Measurements from ENCODE around the gene STYK1. TPM values are rescaled to one million over a fixed set of nuclear protein-coding genes. Genes with fewer than 3 reads are reported as not detected.

STYK1 gene
- 0.79 and 0.95 TPM in 2 replicates for total RNA-seq
- long read RNA-seq, transcript STYK1-201 (11 exons, 2,995 nt): major isoform, 7 of 10 reads
- long read RNA-seq, partial matches to known transcripts: 0 of 10 reads
- long read RNA-seq, other reads (novel, unspliced or antisense): 3 of 10 reads

DNA sequence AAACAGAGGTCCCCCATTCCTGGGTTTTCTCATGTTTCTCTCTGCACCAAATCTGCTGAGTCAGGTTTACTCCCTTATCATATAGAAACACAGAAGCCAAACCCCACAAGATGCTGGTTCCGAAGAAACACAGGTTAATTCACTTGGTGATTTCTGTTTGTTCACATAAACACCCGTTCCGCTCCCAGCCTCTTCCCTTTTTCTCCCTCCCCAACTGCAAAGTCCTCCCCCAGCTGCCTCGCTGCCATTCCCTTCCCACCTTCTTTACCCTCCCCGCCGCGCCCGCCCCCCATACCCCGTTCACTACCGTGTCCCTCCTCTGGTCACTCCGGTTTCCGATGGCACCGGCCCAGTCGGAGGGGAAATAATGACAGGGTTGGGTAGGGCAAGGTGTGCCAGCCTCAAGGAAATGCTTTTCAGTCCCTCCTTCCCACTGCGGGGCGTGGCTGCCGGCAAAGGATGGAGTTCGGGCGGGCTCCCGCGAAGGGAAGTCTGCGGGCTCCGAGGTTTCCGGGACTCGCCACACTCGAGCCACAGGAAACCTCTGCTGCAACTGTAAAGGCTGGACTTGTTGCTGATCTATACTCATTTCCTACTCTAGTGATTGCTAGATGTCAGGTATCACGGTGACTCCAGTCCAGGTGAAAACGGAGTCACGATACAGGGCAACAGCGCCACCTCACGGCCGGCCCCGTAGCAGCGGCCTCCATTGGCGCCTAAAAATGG, at the start of gene STYK1:
STYK1 (minus strand) TSS at position 394 of the 726 bp plus-strand sequence. CDS start 39,434 bp downstream, outside the sequence.
- DNase-seq (ENCODE audit: low spot score, unreplicated experiment): peak; percentile 86
- H3K27ac Mint-ChIP-seq: peak within 1 kb of the TSS; percentile 70
- TF ChIP-seq CTCF (IDR thresholded peaks at IDR 0.05; ENCODE audit: unreplicated experiment): peak; percentile 100
- H3K36me3 Mint-ChIP-seq (ENCODE audit: insufficient read depth): no peaks in the 10 kb centered on the region
- peaks cover 22% of the 10 kb centered on the region for H3K27me3 Mint-ChIP-seq
- H3K4me3 Mint-ChIP-seq (ENCODE audit: low read depth): peak within 1 kb of the TSS; percentile 75
- H3K9me3 Mint-ChIP-seq (ENCODE audit: low read depth): no peaks in the 10 kb centered on the region
- H3K4me1 Mint-ChIP-seq (ENCODE audit: low read depth): peaks cover 3% of the 10 kb centered on the region

DNA sequence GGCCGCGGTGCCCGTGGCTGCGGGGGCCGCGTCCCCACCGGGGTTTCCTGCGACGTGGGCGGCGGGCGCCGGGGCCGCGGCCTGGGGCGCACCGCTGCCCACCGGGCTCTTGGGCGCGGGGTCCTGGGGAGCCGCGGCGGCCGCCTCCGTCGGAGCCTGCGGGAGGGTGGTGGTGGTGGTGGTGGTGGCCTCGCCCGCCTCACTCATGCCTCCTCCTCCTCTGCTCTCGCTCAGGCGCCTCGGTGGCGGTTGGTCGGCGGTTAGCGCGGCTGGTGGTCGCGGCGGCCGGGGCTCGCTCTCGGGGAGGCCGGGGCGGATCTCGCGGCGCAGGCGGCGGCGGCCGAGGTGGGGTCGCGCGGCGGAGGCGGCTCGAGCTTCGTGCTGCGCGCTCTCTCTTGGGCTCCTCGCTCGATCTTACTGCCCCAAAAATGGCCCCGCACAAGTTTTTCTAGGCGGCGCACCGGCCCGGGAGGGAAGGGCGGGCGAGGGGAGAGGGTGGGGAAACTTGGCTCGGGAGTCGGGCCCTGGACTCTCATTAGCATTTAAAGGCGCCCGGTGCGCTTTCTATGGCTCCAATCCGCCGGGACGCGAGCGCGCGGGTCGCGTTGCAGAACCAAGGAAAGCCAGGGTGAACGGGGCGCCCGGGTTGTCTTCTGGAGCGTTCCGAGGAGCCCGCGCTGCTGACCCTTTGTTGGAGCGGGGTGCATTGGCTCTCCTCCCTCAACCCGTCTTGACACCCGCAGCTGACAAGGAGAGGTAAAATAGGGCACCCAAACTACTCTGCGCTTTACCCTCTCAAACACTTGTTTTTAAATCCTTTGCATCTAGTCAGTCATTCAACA, 49.3 kb upstream of the STYK1 start, which contains the start of gene YBX3:
YBX3 (minus strand) TSS at position 419 of the 842 bp plus-strand sequence; CDS start at position 207, 212 bp downstream.
- Mint-ChIP-seq H3K36me3 (ENCODE audit: insufficient read depth) (peaks cover 1% of the 10 kb centered on the region), H3K9me3 (ENCODE audit: low read depth) (no peaks in the 10 kb centered on the region), H3K27ac (peak within 1 kb of the TSS; percentile 96), H3K27me3 (peaks cover 25% of the 10 kb centered on the region), H3K4me1 (ENCODE audit: low read depth) (peaks cover 29% of the 10 kb centered on the region), H3K4me3 (ENCODE audit: low read depth) (peak within 1 kb of the TSS; percentile 92)
- TF ChIP-seq CTCF (IDR thresholded peaks at IDR 0.05; ENCODE audit: unreplicated experiment): peak; percentile 8
- peak; percentile 83 for DNase-seq (ENCODE audit: low spot score, unreplicated experiment)

GRCh38 chr12:10722502-10722904, 48.7 kb upstream of the STYK1 start:
- H3K9me3 Mint-ChIP-seq (ENCODE audit: low read depth): no peaks in the 10 kb centered on the region
- peak; percentile 52 for DNase-seq (ENCODE audit: low spot score, unreplicated experiment)
- peak; percentile 45 for TF ChIP-seq CTCF (IDR thresholded peaks at IDR 0.05; ENCODE audit: unreplicated experiment)
- H3K4me3 Mint-ChIP-seq (ENCODE audit: low read depth): peak overlapping the region; percentile 92
- H3K36me3 Mint-ChIP-seq (ENCODE audit: insufficient read depth): peaks cover 3% of the 10 kb centered on the region
- peaks cover 22% of the 10 kb centered on the region for H3K27me3 Mint-ChIP-seq
- peaks cover 33% of the 10 kb centered on the region for H3K4me1 Mint-ChIP-seq (ENCODE audit: low read depth)
- peak overlapping the region; percentile 96 for H3K27ac Mint-ChIP-seq

DNA sequence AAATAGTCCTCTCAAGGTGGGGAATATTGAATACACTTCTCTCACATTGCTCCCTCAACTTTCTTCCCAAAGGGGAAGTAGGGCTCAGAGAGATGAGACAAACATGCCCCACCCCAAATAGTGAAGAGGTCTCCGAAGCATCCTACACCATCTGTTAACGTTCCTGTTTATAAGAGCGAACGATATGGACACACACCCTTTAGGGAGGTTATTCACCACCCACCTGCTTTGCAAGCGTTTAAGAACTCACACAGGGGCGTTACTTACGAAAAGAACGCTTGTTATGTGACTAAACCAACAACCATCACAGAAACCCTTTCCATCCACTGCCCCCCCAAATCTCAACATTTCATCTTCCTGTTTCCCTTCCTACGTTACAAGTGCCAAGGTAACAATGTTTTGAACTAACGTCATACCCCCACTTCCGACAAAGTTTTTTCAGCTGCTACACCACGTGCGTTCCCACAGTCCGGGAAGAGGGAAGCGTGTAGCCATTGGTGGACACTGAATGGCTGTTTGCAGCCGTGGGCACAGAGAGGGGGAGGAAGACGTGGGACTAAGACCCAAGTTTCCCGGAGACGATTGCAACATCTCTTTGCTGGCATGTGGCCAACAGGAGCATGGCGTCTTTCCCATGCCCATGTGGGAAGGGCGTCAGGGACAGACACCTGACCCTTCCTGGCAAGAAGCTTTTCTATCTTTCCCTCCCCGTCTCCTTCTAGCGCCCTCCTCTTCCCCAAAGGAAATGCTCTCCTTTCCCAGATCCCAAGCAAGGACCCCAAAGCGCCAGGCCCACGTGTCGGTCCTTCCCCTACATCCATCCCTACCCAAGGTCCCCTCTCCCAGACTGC, 48.0 kb upstream of the STYK1 start:
- Mint-ChIP-seq H3K36me3 (ENCODE audit: insufficient read depth) (peaks cover 3% of the 10 kb centered on the region), H3K9me3 (ENCODE audit: low read depth) (no peaks in the 10 kb centered on the region), H3K4me3 (ENCODE audit: low read depth) (peak overlapping the region; percentile 92), H3K4me1 (ENCODE audit: low read depth) (peaks cover 39% of the 10 kb centered on the region), H3K27ac (peak overlapping the region; percentile 96), H3K27me3 (peaks cover 18% of the 10 kb centered on the region)
- no peak for TF ChIP-seq CTCF (IDR thresholded peaks at IDR 0.05; ENCODE audit: unreplicated experiment)
- DNase-seq (ENCODE audit: low spot score, unreplicated experiment): peak; percentile 62
